HT-29 (cell line): ENCODE results near the gene CHID1. TPM values are rescaled to one million over a fixed set of nuclear protein-coding genes. Genes with fewer than 3 reads are reported as not detected.

Source experiments
- DNase-seq: peaks from one replicate; pipeline ENCODE4 v3.0.0-alpha.2; 2015; ENCODE audit warnings: low spot score
- small RNA-seq: library from RNA; depleted of rRNA; stranded (forward); fragments of <200 nt; gene quantifications from one replicate; pipeline ENCODE3, GENCODE V24; 2014
- total RNA-seq: library from RNA; depleted of rRNA; stranded (reverse); fragments of >200 nt; shearing (Covaris generic); gene quantifications from 2 replicates; pipeline ENCODE4 v1.2.3, GENCODE V29; 2014; rRNA removed

Gene CHID1
- total RNA-seq, 1 experiment from 2014 or later: 68.2 TPM

- DNase-seq: peak; percentile 38
These were observed 85.0 kb downstream of the CHID1 start for GRCh38 chr11:825366-826226.

GRCh38 chr11:824942-825341, 85.7 kb downstream of the CHID1 start:
- peak; percentile 54 for DNase-seq

- peak; percentile 89 for DNase-seq
These were observed 86.2 kb downstream of the CHID1 start for GRCh38 chr11:824292-824880.

GRCh38 chr11:823441-824291, 86.9 kb downstream of the CHID1 start:
- no peak for DNase-seq

GRCh38 chr11:821512-822371, 88.9 kb downstream of the CHID1 start:
- no peak for DNase-seq

GRCh38 chr11:820655-821511, 89.7 kb downstream of the CHID1 start:
- DNase-seq: peak; percentile 93

- peak; percentile 95 for DNase-seq
These were observed 90.5 kb downstream of the CHID1 start for GRCh38 chr11:819943-820649.

- DNase-seq: peak; percentile 94
These were observed 91.3 kb downstream of the CHID1 start for GRCh38 chr11:819129-819931.

GRCh38 chr11:818396-819128, 92.0 kb downstream of the CHID1 start, which contains the start of gene PNPLA2:
Gene PNPLA2 (plus strand): TSS chr11:818914. CDS start chr11:819719, 805 bp downstream.
- DNase-seq: peak; percentile 91

Small RNA genes within 50 kb of the gene (small RNA-seq; reads per million reads assigned to genes)
- gene RNU6-1025P: not detected

Other genes with a start within 250 kb of the CHID1 start
- gene DEAF1, start 215.6 kb downstream of the CHID1 start, total RNA-seq: 77.8 and 139 TPM in 2 replicates
- 73.6 and 76.8 TPM in 2 replicates for gene TMEM80, start 215.0 kb downstream of the CHID1 start, total RNA-seq
- gene EPS8L2, start 204.6 kb downstream of the CHID1 start, total RNA-seq: 473 and 503 TPM in 2 replicates
- gene TALDO1, start 163.3 kb downstream of the CHID1 start, total RNA-seq: 669 and 686 TPM in 2 replicates
- gene GATD1, start 133.3 kb downstream of the CHID1 start, total RNA-seq: 128 and 132 TPM in 2 replicates
- 0.47 TPM in 1 of 2 replicates, not detected in the other for gene CEND1, start 120.7 kb downstream of the CHID1 start, total RNA-seq
- gene SLC25A22, start 112.5 kb downstream of the CHID1 start, total RNA-seq: 82.6 and 108 TPM in 2 replicates
- gene PIDD1, start 105.6 kb downstream of the CHID1 start, total RNA-seq: 31.7 and 53.9 TPM in 2 replicates
- 1,913 and 1,915 TPM in 2 replicates for gene RPLP2, start 100.8 kb downstream of the CHID1 start, total RNA-seq
- gene PNPLA2, start 91.9 kb downstream of the CHID1 start, total RNA-seq: 174 and 202 TPM in 2 replicates
- 204 and 225 TPM in 2 replicates for gene CRACR2B, start 82.9 kb downstream of the CHID1 start, total RNA-seq
- gene CD151, start 77.9 kb downstream of the CHID1 start, total RNA-seq: 916 and 940 TPM in 2 replicates
- 1,254 and 1,310 TPM in 2 replicates for gene POLR2L, start 68.3 kb downstream of the CHID1 start, total RNA-seq
- 29.2 and 39.6 TPM in 2 replicates for gene TSPAN4, start 68.0 kb downstream of the CHID1 start, total RNA-seq
- gene AP2A2, start 15.1 kb upstream of the CHID1 start, total RNA-seq: 38.5 and 46.6 TPM in 2 replicates
- 0.08 and 0.31 TPM in 2 replicates for gene MUC6, start 125.9 kb upstream of the CHID1 start, total RNA-seq
- gene MUC2, start 164.1 kb upstream of the CHID1 start, total RNA-seq: 6.9 and 9.1 TPM in 2 replicates
- gene MUC5AC, start 247.1 kb upstream of the CHID1 start, total RNA-seq: 6.9 and 9.0 TPM in 2 replicates